Measurements from ENCODE around the gene OR10G4. TPM values are rescaled to one million over a fixed set of nuclear protein-coding genes. Genes with fewer than 3 reads are reported as not detected.

Gene OR10G4
- total RNA-seq (2021), result not detected in 2 replicates
- not detected for Bru-seq, nascent RNA
- BruChase-seq, experiment 1, labeled RNA remaining after a 2-hour chase, result not detected
- BruChase-seq, experiment 2, labeled RNA remaining after a 6-hour chase, result not detected
- long read RNA-seq, result 0 reads

DNA sequence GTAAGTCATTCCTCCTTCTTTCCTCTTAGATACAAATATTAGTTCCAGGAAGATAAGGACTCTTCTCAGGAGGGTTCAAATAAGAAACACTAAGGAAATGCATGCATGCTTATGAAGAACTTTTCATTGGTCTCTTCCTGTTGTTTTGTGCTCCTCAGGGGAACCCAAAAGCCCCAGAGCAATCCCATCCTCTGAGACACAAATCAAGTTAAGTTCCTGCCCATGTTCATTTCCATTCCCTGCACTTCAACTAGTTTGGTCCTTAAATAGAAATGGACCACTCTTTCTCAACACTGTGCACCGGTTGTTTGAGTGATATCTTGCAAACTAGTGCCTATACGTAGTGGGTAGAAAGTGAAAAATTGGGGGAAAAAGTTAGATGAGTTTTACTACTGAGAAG, at the start of gene OR10G4:
OR10G4 (plus strand) TSS at position 301 of the 400 bp plus-strand sequence. CDS start 2,578 bp downstream, outside the sequence.
- Histone ChIP-seq H3K27ac (no peak within 1 kb of the TSS), H3K27me3 (ENCODE audit: insufficient read depth, low read depth) (no peaks in the 10 kb centered on the region), H3K9me2 (ENCODE audit: insufficient read depth) (no peaks in the 10 kb centered on the region), H3K36me3 (ENCODE audit: low read depth) (no peaks in the 10 kb centered on the region), H4K20me1 (ENCODE audit: insufficient read depth) (no peaks in the 10 kb centered on the region), H3K4me1 (replicated peaks; ENCODE audit: insufficient read depth) (no peaks in the 10 kb centered on the region), H3K79me2 (ENCODE audit: low read depth) (no peaks in the 10 kb centered on the region), H2AFZ (no peak within 1 kb of the TSS), H3K4me2 (no peak within 1 kb of the TSS), H3F3A (ENCODE audit: insufficient read depth, low read depth) (no peaks in the 10 kb centered on the region), H3K4me3 (no peak within 1 kb of the TSS), H3K9me3 (ENCODE audit: insufficient read depth, low read depth) (no peaks in the 10 kb centered on the region)
- no peak for DNase-seq
- TF ChIP-seq, protein P1, sequence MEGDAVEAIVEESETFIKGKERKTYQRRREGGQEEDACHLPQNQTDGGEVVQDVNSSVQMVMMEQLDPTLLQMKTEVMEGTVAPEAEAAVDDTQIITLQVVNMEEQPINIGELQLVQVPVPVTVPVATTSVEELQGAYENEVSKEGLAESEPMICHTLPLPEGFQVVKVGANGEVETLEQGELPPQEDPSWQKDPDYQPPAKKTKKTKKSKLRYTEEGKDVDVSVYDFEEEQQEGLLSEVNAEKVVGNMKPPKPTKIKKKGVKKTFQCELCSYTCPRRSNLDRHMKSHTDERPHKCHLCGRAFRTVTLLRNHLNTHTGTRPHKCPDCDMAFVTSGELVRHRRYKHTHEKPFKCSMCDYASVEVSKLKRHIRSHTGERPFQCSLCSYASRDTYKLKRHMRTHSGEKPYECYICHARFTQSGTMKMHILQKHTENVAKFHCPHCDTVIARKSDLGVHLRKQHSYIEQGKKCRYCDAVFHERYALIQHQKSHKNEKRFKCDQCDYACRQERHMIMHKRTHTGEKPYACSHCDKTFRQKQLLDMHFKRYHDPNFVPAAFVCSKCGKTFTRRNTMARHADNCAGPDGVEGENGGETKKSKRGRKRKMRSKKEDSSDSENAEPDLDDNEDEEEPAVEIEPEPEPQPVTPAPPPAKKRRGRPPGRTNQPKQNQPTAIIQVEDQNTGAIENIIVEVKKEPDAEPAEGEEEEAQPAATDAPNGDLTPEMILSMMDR (conservative IDR thresholded peaks at IDR 0.05), result no peak
- no peak for TF ChIP-seq EZH2 (IDR thresholded peaks at IDR 0.05; ENCODE audit: low read depth)
- ChIA-PET POLR2A (ENCODE audit: unreplicated experiment) (no interaction called here), CTCF (no interaction called here)
- BruUV-seq (replicated peaks), result no TSS peak
- intact Hi-C loops (cut with micrococcal nuclease; ENCODE audit: unreplicated experiment), result no loop called here

DNA sequence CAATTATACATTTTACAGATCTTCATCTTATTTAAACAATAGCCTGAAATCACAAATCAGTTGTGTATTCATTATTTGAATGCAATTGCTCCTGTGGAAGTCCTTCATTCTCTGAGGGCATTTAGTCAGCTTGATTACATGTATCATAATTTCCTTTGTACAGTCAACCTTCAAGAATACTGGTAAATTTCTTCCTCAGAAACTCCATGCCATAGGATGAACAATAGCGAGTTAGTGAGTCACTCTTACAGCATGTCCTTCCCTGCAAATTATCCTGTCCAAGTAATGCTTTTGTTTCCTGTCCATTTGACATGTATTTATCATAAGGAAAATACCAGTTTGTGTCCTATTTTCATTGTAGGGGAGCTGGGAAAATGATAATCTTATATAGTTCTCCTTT, 39.0 kb upstream of the OR10G4 start:
- POLR2A ChIA-PET (ENCODE audit: unreplicated experiment), result no interaction called here
- intact Hi-C loops (cut with micrococcal nuclease; ENCODE audit: unreplicated experiment), result no loop called here

DNA sequence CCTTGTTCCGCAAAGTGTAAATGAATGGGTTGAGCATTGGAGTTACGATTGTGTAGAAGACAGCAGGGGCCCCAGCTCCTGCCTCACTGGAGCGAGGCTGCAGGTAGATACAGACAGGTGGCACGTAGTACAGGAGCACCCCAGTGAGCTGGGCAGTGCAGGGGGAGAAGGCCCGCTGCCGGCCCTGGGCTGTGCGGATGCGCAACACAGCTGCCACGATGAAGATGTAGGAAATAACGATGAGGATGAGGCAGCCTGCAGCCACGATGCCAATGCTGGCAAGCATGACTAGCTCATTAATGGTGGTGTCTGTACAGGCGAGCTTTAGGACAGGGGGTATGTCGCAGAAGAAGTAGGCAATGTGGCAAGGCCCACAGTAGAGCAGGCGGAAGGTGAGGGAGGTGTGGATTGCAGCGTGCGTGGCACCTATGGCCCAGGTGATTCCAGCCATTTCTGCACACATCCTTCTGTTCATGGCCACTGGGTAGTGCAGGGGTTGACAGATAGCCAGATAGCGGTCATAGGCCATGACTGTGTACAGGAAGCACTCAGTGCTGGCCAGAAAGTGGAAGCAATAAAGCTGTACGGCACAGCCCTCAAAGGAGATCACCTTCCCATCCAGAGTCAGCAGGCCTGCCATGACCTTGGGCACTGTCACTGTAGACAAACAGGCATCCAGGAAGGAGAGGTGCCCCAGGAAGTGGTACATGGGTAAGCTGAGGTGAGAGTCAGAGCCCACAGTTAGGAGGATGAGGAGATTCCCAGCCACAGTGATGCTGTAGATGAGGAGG, 35.8 kb upstream of the OR10G4 start:
- no peaks in the 10 kb centered on the region for H4K20me1 ChIP-seq (ENCODE audit: insufficient read depth)
- DNase-seq, result no peak
- no peaks in the 10 kb centered on the region for H3K27me3 ChIP-seq (ENCODE audit: insufficient read depth, low read depth)
- no peak for TF ChIP-seq EZH2 (IDR thresholded peaks at IDR 0.05; ENCODE audit: low read depth)
- TF ChIP-seq, protein P1 (conservative IDR thresholded peaks at IDR 0.05), result no peak
- no peaks in the 10 kb centered on the region for H3K36me3 ChIP-seq (ENCODE audit: low read depth)
- no peaks in the 10 kb centered on the region for H3K4me1 ChIP-seq (replicated peaks; ENCODE audit: insufficient read depth)
- no peaks in the 10 kb centered on the region; the same call in 1 of the 2 replicates for H3K9me2 ChIP-seq (ENCODE audit: insufficient read depth)
- H3F3A ChIP-seq (ENCODE audit: insufficient read depth, low read depth), result no peaks in the 10 kb centered on the region
- H2AFZ ChIP-seq, result no peak overlapping the region
- no TSS peak for BruUV-seq (replicated peaks)
- H3K4me2 ChIP-seq, result no peak overlapping the region
- no peak overlapping the region for H3K4me3 ChIP-seq
- intact Hi-C loops (cut with micrococcal nuclease; ENCODE audit: unreplicated experiment), result no loop called here
- ChIA-PET POLR2A (ENCODE audit: unreplicated experiment) (no interaction called here), CTCF (no interaction called here)
- no peaks in the 10 kb centered on the region for H3K79me2 ChIP-seq (ENCODE audit: low read depth)
- H3K27ac ChIP-seq, result no peak overlapping the region
- H3K9me3 ChIP-seq (ENCODE audit: insufficient read depth, low read depth), result no peaks in the 10 kb centered on the region

More for the DNA sequence above, 39.0 kb upstream of the OR10G4 start:
- Histone ChIP-seq H3K79me2 (ENCODE audit: low read depth) (no peaks in the 10 kb centered on the region), H3K36me3 (ENCODE audit: low read depth) (no peaks in the 10 kb centered on the region), H4K20me1 (ENCODE audit: insufficient read depth) (no peaks in the 10 kb centered on the region), H3K27ac (no peak overlapping the region), H3F3A (ENCODE audit: insufficient read depth, low read depth) (no peaks in the 10 kb centered on the region), H3K9me3 (ENCODE audit: insufficient read depth, low read depth) (no peaks in the 10 kb centered on the region), H2AFZ (no peak overlapping the region), H3K9me2 (ENCODE audit: insufficient read depth) (no peaks in the 10 kb centered on the region; the same call in 1 of the 2 replicates), H3K4me1 (replicated peaks; ENCODE audit: insufficient read depth) (no peaks in the 10 kb centered on the region), H3K4me2 (no peak overlapping the region), H3K4me3 (no peak overlapping the region), H3K27me3 (ENCODE audit: insufficient read depth, low read depth) (no peaks in the 10 kb centered on the region)
- TF ChIP-seq EZH2 (IDR thresholded peaks at IDR 0.05; ENCODE audit: low read depth), result no peak
- no peak for DNase-seq
- CTCF ChIA-PET, result no interaction called here
- BruUV-seq (replicated peaks), result no TSS peak
